Tibial nerve (tissue), 4 donors: ENCODE data around the gene SLC7A5.

Experiments
- CTCF ChIP-seq, 5 experiments: fragments of 200-600 bp in 3 of 5; fragments of 450-650 bp in 2 of 5; sonication (generic) in 3 of 5; IDR thresholded peaks; one replicate each; pipeline ENCODE4 v1.5.1; 2016 to 2019; ENCODE audit warnings: antibody characterized with exemption in 5 of 5, mild to moderate bottlenecking in 3 of 5, moderate library complexity in 2 of 5
- EP300 ChIP-seq, 2 donors: sonication (generic); formaldehyde crosslinking; IDR thresholded peaks; one replicate each; pipeline ENCODE4 v1.6.1; 2017; ENCODE audit warnings: antibody characterized with exemption in 2 of 2, mild to moderate bottlenecking in 1 of 2
- POLR2A ChIP-seq, 2 donors: fragments of 450-650 bp; IDR thresholded peaks; one replicate each; pipeline ENCODE4 v1.6.1; 2017; ENCODE audit warnings: antibody characterized with exemption in 2 of 2, mild to moderate bottlenecking in 2 of 2, moderate library complexity in 2 of 2

GRCh38 chr16:87895641-87896141 is 26.4 kb upstream of the SLC7A5 start:
- TF ChIP-seq CTCF (IDR thresholded peaks at IDR 0.05), result no peak
- TF ChIP-seq EP300 (IDR thresholded peaks at IDR 0.05), result no peak
- TF ChIP-seq POLR2A (IDR thresholded peaks at IDR 0.05), result no peak
